Chondrocyte (in vitro differentiated cells): Measurements from ENCODE around the gene MFGE8. TPM values are rescaled to one million over a fixed set of nuclear protein-coding genes. Genes with fewer than 3 reads are reported as not detected.

ENCODE experiments used
- DNase-seq: peaks from one replicate; pipeline ENCODE4 v3.0.0; 2021; ENCODE audit warnings: mixed read lengths, low spot score
- H3K27ac Mint-ChIP-seq: one replicate; pipeline ENCODE4 v1.8.0; 2021; ENCODE audit warnings: mild to moderate bottlenecking, moderate library complexity, mixed read lengths; ENCODE audit not compliant: unreplicated experiment
- H3K27me3 Mint-ChIP-seq: 2 replicates; pipeline ENCODE4 v1.8.0; 2021; ENCODE audit warnings: low read depth, mixed read lengths
- H3K36me3 Mint-ChIP-seq: 2 replicates; pipeline ENCODE4 v1.8.0; 2021; ENCODE audit warnings: low read depth, mixed read lengths
- H3K4me1 Mint-ChIP-seq: 2 replicates; pipeline ENCODE4 v1.8.0; 2021; ENCODE audit warnings: low read depth, mild to moderate bottlenecking, mixed read lengths
- H3K4me3 Mint-ChIP-seq: one replicate; pipeline ENCODE4 v1.8.0; 2021; ENCODE audit warnings: mild to moderate bottlenecking, moderate library complexity, mixed read lengths; ENCODE audit not compliant: unreplicated experiment
- H3K9me3 Mint-ChIP-seq: 2 replicates; pipeline ENCODE4 v1.8.0; 2021; ENCODE audit warnings: low read depth, mixed read lengths
- CTCF ChIP-seq: fragments of 200-600 bp; sonication (generic); IDR thresholded peaks from 2 replicates; pipeline ENCODE4 v1.5.0; 2021; ENCODE audit warnings: antibody characterized with exemption, mild to moderate bottlenecking, moderate library complexity
- total RNA-seq: library from RNA; stranded (reverse); gene quantifications from 3 replicates; pipeline ENCODE4 v1.2.1, GENCODE V29; 2021

Gene MFGE8
- total RNA-seq, 1 donor from 2014 or later, result 305 TPM

- no peak overlapping the region for H3K4me3 Mint-ChIP-seq
- DNase-seq, result no peak
- TF ChIP-seq CTCF, result no peak
- H3K27me3 Mint-ChIP-seq, result peaks cover 4% of the 10 kb centered on the region
- peaks cover 2% of the 10 kb centered on the region for H3K9me3 Mint-ChIP-seq
- no peaks in the 10 kb centered on the region for H3K36me3 Mint-ChIP-seq
- H3K4me1 Mint-ChIP-seq, result peaks cover 9% of the 10 kb centered on the region
- H3K27ac Mint-ChIP-seq, result peak overlapping the region; percentile 5
These were observed 41.5 kb upstream of the MFGE8 start for GRCh38 chr15:88954431-88955277.

- no peak for TF ChIP-seq CTCF
- DNase-seq, result no peak
- H3K4me1 Mint-ChIP-seq, result peaks cover 9% of the 10 kb centered on the region
- peaks cover 1% of the 10 kb centered on the region for H3K36me3 Mint-ChIP-seq
- H3K27ac Mint-ChIP-seq, result no peak overlapping the region
- no peak overlapping the region for H3K4me3 Mint-ChIP-seq
- H3K9me3 Mint-ChIP-seq, result peaks cover 2% of the 10 kb centered on the region
- H3K27me3 Mint-ChIP-seq, result peaks cover 4% of the 10 kb centered on the region
These were observed 37.5 kb upstream of the MFGE8 start for GRCh38 chr15:88950600-88951160.

- Mint-ChIP-seq H3K27ac (no peak overlapping the region), H3K9me3 (peaks cover 2% of the 10 kb centered on the region), H3K36me3 (peaks cover 1% of the 10 kb centered on the region), H3K4me1 (peaks cover 8% of the 10 kb centered on the region), H3K4me3 (no peak overlapping the region), H3K27me3 (peaks cover 4% of the 10 kb centered on the region)
- no peak for TF ChIP-seq CTCF
- no peak for DNase-seq
These were observed 36.7 kb upstream of the MFGE8 start for GRCh38 chr15:88949734-88950400.

GRCh38 chr15:88940110-88940675 lies 27.0 kb upstream of the MFGE8 start:
- Mint-ChIP-seq H3K27ac (no peak overlapping the region), H3K36me3 (no peaks in the 10 kb centered on the region), H3K4me1 (no peaks in the 10 kb centered on the region), H3K27me3 (peaks cover 1% of the 10 kb centered on the region), H3K9me3 (no peaks in the 10 kb centered on the region), H3K4me3 (no peak overlapping the region)
- no peak for DNase-seq
- TF ChIP-seq CTCF, result no peak

GRCh38 chr15:88939486-88939806 lies 26.3 kb upstream of the MFGE8 start:
- TF ChIP-seq CTCF, result no peak
- H3K36me3 Mint-ChIP-seq, result no peaks in the 10 kb centered on the region
- H3K4me3 Mint-ChIP-seq, result no peak overlapping the region

More at GRCh38 chr15:88939486-88939806, 26.3 kb upstream of the MFGE8 start:
- Mint-ChIP-seq H3K27me3 (peaks cover 1% of the 10 kb centered on the region), H3K4me1 (no peaks in the 10 kb centered on the region), H3K27ac (no peak overlapping the region), H3K9me3 (peaks cover 2% of the 10 kb centered on the region)
- DNase-seq, result no peak
